ENCODE measurements around the gene INTS2.
A peak's percentile ranks its signal among the peaks of the same experiment; 100 is the strongest.
"Not testable (repeated sequence)": the region's sequence is repeated elsewhere in the genome, so short reads cannot be mapped to it uniquely, and the experiment has no call there.

INTS2 gene

GRCh38 chr17:61895391-61895790 is 32.4 kb downstream of the INTS2 start:
- no peak for DNase-seq

DNA sequence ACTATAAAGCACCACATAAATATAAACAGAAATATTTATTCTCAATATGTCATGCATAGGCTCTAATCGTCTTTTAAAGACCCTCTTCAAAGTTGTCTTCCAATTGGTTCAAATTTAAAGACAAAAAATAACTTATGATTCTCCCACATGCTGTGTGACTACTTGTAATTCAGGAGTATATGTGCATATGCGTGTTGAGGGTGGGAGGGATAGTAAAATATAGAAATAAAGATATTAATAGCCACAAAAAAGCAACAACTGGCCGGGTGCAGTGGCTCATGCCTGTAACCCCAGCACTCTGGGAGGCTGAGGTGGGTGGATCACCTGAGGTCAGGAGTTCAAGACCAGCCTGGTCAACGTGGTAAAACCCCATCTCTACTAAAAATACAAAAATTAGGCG is 33.5 kb downstream of the INTS2 start:
- DNase-seq: not testable (repeated sequence)

DNA sequence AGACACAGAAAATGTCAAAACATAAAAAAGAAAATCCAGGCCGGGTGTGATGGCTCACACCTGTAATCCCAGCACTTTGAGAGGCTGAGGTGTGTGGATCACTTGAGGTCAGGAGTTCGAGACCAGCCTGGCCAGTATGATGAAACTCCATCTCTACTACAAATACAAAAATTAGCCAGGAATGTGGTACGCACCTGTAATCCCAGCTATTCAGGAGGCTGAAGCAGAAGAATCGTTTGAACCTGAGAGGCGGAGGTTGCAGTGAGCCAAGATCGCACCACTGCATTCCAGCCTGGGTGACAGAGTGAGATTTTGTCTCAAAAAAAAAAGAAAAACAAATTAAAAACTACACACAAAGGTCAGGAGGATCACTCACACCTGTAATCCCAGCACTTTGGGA is 40.0 kb downstream of the INTS2 start:
- not testable (repeated sequence) for DNase-seq

- not testable (repeated sequence) for DNase-seq
Observed at GRCh38 chr17:61885865-61886264, 41.9 kb downstream of the INTS2 start.

- no peak for DNase-seq
Observed at GRCh38 chr17:61884864-61885263, 42.9 kb downstream of the INTS2 start.

- DNase-seq: no peak
Observed at GRCh38 chr17:61880589-61881102, 47.1 kb downstream of the INTS2 start.

DNA sequence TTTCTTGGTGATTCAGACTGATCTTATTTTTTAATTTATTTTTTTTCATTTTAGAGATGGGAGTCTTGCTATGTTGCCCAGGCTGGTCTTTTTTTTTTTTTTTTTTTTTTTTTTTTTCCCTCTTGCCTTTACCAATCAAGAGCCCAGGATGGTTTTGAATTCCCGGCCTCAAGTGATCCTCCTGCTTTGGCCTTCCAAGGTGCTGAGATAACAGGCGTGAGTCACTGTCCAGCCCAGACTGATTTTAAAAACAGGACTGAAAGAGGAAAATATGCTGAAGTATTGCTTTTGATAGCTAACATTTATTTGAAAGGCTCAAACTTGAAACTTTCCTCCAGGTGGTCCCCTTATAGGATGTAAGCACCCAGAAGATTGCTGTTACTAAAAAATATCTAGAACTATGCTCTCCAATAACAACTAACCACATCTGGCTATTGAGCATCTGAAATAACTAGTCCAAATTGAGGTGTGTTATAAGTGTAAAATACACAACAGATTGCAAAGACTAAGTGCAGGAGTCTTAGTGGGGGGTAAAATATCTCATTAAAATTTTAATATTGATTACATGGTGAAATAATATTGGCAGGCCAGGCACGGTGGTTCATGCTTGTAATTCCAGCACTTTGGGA is 48.7 kb downstream of the INTS2 start:
- no peak for DNase-seq

DNA sequence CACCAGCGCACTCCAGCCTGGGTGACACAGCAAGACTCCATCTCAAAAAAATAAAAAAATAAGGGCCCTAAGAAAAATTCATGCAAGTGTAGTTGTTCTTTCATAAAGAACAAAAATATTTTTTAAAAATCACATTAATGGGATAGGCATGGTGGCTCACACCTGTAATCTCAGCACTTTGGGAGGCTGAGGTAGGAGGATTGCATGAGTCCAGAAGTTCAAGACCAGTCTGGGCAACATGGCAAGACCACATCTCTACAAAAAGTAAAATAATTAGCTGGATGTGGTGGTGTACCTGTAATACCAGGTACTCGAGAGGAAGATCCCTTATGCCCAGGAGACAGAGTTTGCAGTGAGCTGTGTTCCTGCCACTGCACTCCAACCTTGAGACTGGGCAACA is 49.3 kb downstream of the INTS2 start:
- no peak for DNase-seq

GRCh38 chr17:61877837-61878236 is 49.9 kb downstream of the INTS2 start:
- no peak for DNase-seq

- no peak for DNase-seq
Observed at GRCh38 chr17:61875804-61876203, 52.0 kb downstream of the INTS2 start.

DNA sequence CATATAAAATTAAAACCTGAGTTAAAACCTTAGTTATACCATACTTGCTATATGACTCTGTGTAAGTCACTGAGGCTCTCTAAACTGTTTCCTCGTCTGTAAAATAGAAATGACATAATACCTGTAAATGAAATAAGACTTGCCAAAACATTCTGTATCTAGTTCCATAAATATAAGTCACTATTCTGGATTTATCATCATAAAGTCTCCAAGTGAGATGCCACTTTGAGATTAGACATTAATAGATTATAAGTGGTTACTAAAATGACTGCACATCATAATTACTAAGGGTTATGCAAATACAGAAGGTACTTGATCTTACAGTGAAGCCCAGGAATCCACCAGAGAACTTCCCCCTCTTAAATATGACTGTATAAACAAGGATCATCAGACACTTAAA is 52.5 kb downstream of the INTS2 start:
- DNase-seq: no peak

DNA sequence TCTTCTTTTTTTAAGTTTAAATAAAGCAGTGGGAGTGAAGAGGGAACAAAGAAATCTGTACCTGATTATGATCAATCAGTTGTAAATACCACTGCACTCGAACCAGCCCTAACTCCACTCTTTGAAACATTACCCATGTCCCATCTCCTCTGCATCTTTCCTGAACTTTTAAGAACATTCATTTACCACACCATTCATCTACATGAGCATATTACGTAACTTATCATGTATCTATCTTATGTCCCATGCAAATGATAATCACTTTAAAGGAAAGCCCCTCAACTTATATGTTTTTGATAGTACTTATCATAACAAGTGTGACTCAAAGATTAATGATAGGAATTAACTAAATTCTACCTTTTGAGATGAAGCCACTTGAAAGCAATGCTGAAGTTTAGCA is 53.7 kb downstream of the INTS2 start:
- DNase-seq: no peak

DNA sequence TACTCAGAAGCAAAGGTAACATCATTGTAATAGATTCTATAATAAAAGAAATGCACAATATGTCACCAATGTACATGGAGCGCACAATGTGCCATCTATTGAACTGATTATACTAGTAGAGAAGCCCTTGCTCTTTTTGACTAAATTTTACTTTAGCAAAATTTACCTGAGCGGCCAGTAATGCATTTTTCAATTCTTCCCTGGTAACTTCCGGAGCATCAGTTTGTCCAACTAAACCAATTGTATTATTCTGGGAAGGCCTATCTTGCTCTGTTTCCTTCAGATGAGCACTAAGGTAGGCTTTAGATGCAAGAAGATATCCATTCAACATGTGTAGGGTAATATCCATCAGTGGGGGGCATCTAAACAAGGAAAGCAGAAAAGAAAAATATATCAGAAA is 55.7 kb downstream of the INTS2 start:
- no peak for DNase-seq

GRCh38 chr17:61869138-61869537 is 58.6 kb downstream of the INTS2 start:
- DNase-seq: no peak

DNA sequence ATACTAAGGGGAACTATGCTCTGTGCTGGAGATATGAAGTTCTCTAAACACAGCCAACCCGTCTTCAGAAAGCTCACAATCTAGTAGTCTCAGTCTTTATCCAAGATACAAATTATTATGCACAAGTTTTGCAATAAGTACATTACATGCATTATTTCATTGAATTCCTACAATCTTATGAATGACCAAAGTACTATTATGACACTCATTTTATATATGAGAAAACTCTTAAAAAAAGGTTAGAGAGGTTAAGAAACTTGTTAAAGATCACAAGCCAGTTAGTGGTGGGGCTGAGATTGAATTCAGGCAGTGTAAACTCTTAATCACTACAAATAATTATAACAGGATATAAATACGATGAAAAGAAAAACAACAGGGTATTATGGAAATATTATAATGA is 59.7 kb downstream of the INTS2 start:
- no peak for DNase-seq

DNA sequence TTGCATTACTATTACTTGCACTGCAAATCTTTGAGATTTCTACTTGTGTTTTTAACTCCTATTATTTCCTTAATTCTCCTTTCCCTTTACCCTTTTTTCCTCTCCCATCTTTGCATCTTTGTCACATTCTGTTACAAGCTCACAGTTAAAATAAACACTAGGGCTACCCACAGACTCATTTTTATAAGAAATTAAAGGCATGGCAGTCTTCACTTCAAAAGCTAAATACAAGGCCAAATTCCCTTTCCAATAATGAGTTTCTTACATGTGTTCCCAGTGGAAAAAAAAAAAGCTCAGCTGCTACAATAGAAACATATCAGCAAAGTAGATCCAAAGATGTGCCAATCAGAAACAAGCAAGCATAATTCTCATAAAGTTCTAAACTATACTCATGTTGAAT is 60.7 kb downstream of the INTS2 start:
- DNase-seq: no peak

- no peak for DNase-seq
Observed at GRCh38 chr17:61863801-61864126, 64.0 kb downstream of the INTS2 start.

- peak; percentile 93 for DNase-seq
Observed at GRCh38 chr17:61862975-61863800, 64.6 kb downstream of the INTS2 start, which contains the start of gene BRIP1. TSS of gene BRIP1 (minus strand) at chr17:61863528. CDS start at chr17:61861539, 1,989 bp downstream.

GRCh38 chr17:61862105-61862574 is 65.6 kb downstream of the INTS2 start:
- DNase-seq: no peak

DNA sequence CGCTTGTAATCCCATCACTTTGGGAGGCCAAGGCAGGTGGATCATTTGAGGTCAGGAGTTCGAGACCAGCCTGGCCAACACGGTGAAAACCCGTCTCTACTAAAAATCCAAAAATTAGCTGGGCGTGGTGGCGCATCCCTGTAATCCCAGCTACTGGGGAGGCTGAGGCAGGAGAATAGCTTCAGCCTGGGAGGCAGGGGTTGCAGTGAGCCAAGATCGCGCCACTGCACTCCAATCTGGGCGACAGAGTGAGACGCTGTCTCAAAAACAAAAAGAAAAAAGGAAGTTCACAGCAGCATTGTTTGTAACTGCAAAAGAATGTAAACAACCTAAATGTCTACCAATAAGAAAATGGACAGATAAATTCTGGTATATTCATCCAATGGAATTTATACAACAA is 67.4 kb downstream of the INTS2 start:
- DNase-seq: not testable (repeated sequence)

DNA sequence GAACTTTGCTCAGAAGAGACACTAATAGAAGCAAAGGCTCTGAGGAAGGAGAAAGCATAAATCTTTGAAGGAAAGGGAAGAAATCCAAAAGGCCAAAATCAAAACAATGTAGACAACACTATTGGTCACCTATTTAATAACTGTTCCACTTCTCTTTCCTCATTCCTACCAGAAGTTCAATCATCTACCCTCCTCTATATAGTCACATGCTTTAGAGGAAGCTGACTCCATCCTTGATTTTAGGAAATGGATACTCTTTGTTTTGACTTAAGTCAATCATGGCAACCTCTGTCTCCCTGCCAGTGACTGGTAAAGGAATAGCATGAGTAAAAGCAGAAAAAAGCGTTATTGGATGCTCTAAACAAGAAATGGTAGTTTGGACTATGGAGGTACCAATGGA is 71.7 kb downstream of the INTS2 start:
- no peak for DNase-seq

DNA sequence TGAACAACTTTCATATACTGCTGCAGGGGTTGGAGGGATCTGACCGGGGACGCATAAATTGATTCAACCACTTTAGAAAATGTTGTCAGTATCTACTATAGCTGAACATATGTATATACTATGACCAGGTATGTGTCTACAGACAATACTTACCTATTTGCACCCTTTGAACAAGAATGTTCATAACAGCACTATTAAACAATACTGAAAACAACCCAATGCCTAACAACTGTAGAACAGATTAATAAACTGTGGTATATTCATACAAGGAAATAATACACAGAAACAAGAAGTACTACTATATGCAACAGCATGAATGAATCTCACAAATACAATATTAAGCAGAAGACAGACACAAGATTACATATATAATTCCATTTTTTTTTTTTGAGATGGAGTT is 74.9 kb downstream of the INTS2 start:
- DNase-seq: no peak

DNA sequence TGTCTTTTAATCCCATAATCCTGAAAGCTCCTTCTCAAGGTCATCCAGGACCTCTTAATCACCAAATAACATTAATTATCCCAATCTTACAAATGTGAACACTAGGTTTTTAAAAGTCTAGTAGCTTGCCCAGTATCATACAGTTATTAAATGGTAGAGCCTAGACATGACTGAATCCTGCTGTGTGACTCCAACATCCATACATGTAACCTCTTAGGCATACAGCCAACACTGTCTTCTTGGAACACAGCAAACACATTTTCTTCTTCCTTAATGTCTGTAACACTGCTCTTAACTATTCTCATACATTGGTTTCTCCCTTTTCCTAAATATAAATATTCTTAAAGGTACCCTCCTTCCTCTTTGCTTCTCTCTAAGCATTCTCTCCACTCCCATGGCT is 78.1 kb downstream of the INTS2 start:
- no peak for DNase-seq

- DNase-seq: no peak
Observed at GRCh38 chr17:61848896-61849295, 78.9 kb downstream of the INTS2 start.
